ENCODE data around the gene KIAA0319L. TPM values are rescaled to one million over a fixed set of nuclear protein-coding genes. Genes with fewer than 3 reads are reported as not detected.
"Not testable (repeated sequence)": the region's sequence is repeated elsewhere in the genome, so short reads cannot be mapped to it uniquely, and the experiment has no call there.

KIAA0319L gene
- total and polyA plus RNA-seq, 7 donors, result 8.3 to 50.4 (median 30.7) TPM

- no peaks in the 10 kb centered on the region for H3K36me3 ChIP-seq
- intact Hi-C loops (cut with DNase I), result no loop called here
- H3K27me3 ChIP-seq, result no peaks in the 10 kb centered on the region
- 94 to 95% methylated on average over 15 of the region's 15 CpGs for WGBS, 2 donors
- TF ChIP-seq EP300 (IDR thresholded peaks at IDR 0.05) (no peak), POLR2AphosphoS5 (IDR thresholded peaks at IDR 0.05) (no peak), POLR2A (IDR thresholded peaks at IDR 0.05) (no peak)
- TF ChIP-seq, protein P1, sequence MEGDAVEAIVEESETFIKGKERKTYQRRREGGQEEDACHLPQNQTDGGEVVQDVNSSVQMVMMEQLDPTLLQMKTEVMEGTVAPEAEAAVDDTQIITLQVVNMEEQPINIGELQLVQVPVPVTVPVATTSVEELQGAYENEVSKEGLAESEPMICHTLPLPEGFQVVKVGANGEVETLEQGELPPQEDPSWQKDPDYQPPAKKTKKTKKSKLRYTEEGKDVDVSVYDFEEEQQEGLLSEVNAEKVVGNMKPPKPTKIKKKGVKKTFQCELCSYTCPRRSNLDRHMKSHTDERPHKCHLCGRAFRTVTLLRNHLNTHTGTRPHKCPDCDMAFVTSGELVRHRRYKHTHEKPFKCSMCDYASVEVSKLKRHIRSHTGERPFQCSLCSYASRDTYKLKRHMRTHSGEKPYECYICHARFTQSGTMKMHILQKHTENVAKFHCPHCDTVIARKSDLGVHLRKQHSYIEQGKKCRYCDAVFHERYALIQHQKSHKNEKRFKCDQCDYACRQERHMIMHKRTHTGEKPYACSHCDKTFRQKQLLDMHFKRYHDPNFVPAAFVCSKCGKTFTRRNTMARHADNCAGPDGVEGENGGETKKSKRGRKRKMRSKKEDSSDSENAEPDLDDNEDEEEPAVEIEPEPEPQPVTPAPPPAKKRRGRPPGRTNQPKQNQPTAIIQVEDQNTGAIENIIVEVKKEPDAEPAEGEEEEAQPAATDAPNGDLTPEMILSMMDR (IDR thresholded peaks at IDR 0.05), result no peak
- no peaks in the 10 kb centered on the region for H3K9me3 ChIP-seq
- H3K4me1 ChIP-seq, result no peaks in the 10 kb centered on the region
- H3K27ac ChIP-seq, result no peak overlapping the region
- H3K4me3 ChIP-seq, result no peak overlapping the region
- DNase-seq, result no peak
Observed at GRCh38 chr1:35589516-35590427, 32.6 kb upstream of the KIAA0319L start.

DNA sequence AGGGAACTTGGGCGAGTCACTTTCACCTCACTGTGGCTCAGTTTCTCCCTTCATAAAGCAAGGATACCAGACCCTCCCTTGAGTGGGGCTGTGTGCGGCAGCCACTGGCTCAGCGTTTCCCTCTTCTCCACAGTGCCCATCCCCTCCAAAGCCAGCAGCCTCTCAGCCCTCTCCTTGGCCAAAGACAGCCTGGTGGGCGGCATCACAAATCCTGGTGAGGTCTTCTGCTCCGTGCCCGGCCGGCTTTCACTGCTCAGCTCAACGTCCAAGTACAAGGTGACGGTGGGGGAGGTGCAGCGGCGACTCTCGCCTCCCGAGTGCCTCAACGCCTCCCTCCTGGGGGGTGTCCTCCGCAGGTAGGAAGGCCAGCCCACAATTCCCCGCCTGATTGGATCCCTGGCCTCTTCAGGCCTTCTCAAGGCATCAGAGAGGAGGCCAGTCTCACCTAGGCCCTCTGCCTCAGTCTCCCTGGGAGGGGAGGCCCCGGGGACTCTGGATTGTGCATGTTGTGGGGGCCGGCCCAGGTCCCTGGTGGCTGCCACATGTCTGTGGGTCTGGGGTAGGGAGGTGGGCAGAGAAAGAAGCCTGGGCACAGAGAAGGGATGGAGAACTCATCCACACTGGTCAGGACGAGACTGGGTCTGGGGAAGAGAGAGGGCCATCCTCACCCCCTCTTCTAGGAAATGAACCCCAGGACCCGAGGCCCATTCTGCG, 31.2 kb upstream of the KIAA0319L start:
- Histone ChIP-seq H3K36me3 (no peaks in the 10 kb centered on the region), H3K4me3 (no peak overlapping the region), H3K4me1 (no peaks in the 10 kb centered on the region), H3K9me3 (no peaks in the 10 kb centered on the region), H3K27me3 (no peaks in the 10 kb centered on the region), H3K27ac (no peak overlapping the region)
- intact Hi-C loops (cut with DNase I), result no loop called here
- no peak for DNase-seq
- TF ChIP-seq, protein P1 (IDR thresholded peaks at IDR 0.05), result no peak
- TF ChIP-seq POLR2A (IDR thresholded peaks at IDR 0.05) (no peak), EP300 (IDR thresholded peaks at IDR 0.05) (no peak), POLR2AphosphoS5 (IDR thresholded peaks at IDR 0.05) (no peak)
- WGBS, 2 donors, result 86 to 91% methylated on average over 21 of the region's 21 CpGs

DNA sequence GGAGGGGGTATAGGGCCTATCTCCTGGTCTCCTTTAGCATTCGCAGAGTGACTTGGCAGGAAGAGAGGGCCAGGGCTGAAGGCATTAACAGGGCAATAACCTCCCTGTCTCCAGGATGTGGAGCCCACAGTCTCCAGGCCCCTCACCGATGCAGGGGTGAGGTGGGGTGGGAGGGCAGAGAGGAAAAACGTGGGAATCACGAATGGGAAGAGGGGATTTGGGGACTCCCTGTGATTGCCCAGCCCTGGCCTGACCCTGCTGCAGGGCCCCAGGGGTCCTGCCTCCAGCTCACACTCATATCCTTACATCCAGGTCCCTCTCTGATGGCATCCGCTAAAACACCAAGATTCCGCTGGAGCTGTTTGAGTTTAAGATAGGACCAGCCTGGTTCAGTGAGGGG, 30.5 kb upstream of the KIAA0319L start:
- TF ChIP-seq POLR2AphosphoS5 (IDR thresholded peaks at IDR 0.05) (no peak), EP300 (IDR thresholded peaks at IDR 0.05) (no peak), POLR2A (IDR thresholded peaks at IDR 0.05) (no peak)
- TF ChIP-seq, protein P1 (IDR thresholded peaks at IDR 0.05), result no peak

DNA sequence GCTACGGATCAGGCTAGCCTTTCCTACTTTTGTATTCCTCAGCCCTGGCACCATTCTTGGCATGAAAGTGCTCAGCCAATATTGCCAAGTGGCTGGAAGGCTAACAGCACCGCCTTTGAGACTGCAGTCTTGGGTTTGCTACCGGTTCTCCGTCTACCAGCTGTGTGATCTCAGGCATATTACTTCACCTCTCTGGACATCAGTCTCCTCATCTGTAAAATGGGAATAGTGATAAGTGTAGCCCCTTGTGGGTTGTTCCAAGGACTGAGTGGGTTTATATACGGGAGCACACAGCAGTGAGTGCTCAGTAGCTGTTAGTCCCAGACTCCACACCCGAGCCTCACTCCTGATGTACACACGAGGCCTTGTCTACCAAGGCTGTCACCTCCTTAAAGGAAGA, 29.6 kb upstream of the KIAA0319L start:
- intact Hi-C loops (cut with DNase I), result no loop called here
- no peaks in the 10 kb centered on the region for H3K36me3 ChIP-seq
- H3K9me3 ChIP-seq, result no peaks in the 10 kb centered on the region
- no peak overlapping the region for H3K27ac ChIP-seq
- WGBS, 2 donors, result 95 to 96% methylated on average over 7 of the region's 7 CpGs
- H3K4me3 ChIP-seq, result no peak overlapping the region
- no peak for DNase-seq
- H3K27me3 ChIP-seq, result no peaks in the 10 kb centered on the region
- no peaks in the 10 kb centered on the region for H3K4me1 ChIP-seq
- no peak for TF ChIP-seq POLR2A (IDR thresholded peaks at IDR 0.05)
- TF ChIP-seq EP300 (IDR thresholded peaks at IDR 0.05), result no peak
- TF ChIP-seq POLR2AphosphoS5 (IDR thresholded peaks at IDR 0.05), result no peak
- TF ChIP-seq, protein P1 (IDR thresholded peaks at IDR 0.05), result no peak

More for the DNA sequence above, 30.5 kb upstream of the KIAA0319L start:
- Histone ChIP-seq H3K36me3 (no peaks in the 10 kb centered on the region), H3K9me3 (no peaks in the 10 kb centered on the region), H3K27me3 (no peaks in the 10 kb centered on the region), H3K4me3 (no peak overlapping the region), H3K27ac (no peak overlapping the region), H3K4me1 (no peaks in the 10 kb centered on the region)
- 88 to 89% methylated on average over 6 of the region's 6 CpGs for WGBS, 2 donors
- DNase-seq, result peak; percentile 14
- intact Hi-C loops (cut with DNase I), result no loop called here

DNA sequence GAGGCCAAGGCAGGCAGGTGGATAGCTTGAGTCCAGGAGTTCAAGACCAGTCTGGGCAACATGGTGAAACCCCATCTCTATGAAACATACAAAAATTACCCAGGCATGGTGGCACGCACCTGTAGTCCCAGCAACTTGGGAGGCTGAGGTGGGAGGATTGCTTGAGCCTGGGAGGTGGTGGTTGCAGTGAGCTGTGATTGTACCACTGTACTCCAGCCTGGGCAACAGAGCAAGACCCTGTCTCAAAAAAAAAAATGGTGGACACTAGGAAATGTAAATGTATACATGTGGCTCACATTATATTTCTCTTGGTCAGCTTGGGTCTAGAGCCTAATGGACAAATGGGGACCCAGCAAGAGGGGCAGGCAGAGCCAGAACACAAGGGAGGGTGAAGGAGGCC, 28.6 kb upstream of the KIAA0319L start:
- H3K36me3 ChIP-seq; H3K27ac ChIP-seq; intact Hi-C loops (cut with DNase I); H3K27me3 ChIP-seq; H3K4me1 ChIP-seq; H3K4me3 ChIP-seq; H3K9me3 ChIP-seq: not testable (repeated sequence)
- 92 to 98% methylated on average over 1 of the region's 1 CpG for WGBS, 2 donors
- peak; percentile 7 for DNase-seq

Measured in sigmoid colon (tissue), 7 donors.